Measurements from ENCODE around the gene DACT1.
"Not testable (repeated sequence)": the region's sequence is repeated elsewhere in the genome, so short reads cannot be mapped to it uniquely, and the experiment has no call there.

The DACT1 gene, protein sequence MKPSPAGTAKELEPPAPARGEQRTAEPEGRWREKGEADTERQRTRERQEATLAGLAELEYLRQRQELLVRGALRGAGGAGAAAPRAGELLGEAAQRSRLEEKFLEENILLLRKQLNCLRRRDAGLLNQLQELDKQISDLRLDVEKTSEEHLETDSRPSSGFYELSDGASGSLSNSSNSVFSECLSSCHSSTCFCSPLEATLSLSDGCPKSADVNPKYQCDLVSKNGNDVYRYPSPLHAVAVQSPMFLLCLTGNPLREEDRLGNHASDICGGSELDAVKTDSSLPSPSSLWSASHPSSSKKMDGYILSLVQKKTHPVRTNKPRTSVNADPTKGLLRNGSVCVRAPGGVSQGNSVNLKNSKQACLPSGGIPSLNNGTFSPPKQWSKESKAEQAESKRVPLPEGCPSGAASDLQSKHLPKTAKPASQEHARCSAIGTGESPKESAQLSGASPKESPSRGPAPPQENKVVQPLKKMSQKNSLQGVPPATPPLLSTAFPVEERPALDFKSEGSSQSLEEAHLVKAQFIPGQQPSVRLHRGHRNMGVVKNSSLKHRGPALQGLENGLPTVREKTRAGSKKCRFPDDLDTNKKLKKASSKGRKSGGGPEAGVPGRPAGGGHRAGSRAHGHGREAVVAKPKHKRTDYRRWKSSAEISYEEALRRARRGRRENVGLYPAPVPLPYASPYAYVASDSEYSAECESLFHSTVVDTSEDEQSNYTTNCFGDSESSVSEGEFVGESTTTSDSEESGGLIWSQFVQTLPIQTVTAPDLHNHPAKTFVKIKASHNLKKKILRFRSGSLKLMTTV

GRCh38 chr14:58637391-58638230 is at the start of gene DACT1:
DACT1 (plus strand) TSS chr14:58637962; CDS start chr14:58638203, 241 bp downstream.
- peak in 47 of 51 donors; percentile 13 to 89 (median 54) for DNase-seq

DNA sequence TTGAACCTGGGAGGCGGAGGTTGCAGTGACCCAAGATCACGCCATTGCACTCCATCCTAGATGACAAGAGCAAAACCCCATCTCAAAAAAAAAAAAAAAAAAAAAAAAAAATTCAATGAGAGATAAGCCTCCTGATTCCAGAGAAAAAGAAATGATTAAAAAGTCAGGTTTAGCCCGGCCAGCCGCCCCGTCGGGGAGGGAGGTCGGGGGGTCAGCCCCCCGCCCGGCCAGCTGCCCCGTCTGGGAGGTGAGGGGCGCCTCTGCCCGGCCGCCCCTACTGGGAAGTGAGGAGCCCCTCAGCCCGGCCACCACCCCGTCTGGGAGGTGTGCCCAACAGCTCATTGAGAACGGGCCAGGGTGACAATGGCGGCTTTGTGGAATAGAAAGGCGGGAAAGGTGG is 49.4 kb upstream of the DACT1 start:
- not testable (repeated sequence) for DNase-seq

DNA sequence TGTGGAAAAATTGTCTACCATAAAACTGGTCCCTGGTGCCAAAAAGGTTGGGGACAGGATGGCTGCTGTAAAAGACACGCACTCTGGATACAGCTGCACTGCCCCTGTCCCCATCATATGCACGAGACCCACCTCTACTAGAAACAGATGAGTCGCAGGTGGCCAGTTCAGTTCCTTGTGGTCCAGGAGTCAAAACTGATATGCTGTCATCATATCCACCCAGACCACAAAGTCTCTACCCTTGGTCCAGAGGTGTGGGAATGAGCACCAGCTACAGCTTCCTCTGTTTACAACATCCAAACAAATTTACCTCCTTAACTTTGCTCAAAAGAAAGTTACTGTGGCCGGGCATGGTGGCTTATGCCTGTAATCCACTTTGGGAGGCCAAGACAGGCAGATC is 43.8 kb upstream of the DACT1 start:
- DNase-seq, result no peak

DNA sequence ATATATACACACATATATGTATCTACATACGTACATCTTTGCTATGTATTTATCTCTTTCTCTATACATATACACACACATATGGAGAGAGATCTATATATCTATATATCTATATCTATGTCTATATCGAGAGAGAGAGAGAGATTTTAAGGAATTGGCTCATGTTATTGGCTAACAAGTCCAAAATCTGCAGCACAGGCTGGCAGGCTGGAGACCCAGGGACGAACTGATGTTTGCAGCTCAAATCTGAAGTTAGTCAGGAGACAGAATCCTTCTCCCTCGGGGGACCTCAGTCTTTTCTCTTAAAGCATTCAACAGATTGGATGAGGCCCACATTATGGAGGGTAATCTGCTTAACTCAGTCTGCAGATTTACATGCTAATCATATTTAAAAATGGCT is 40.7 kb upstream of the DACT1 start:
- DNase-seq, result no peak

DNA sequence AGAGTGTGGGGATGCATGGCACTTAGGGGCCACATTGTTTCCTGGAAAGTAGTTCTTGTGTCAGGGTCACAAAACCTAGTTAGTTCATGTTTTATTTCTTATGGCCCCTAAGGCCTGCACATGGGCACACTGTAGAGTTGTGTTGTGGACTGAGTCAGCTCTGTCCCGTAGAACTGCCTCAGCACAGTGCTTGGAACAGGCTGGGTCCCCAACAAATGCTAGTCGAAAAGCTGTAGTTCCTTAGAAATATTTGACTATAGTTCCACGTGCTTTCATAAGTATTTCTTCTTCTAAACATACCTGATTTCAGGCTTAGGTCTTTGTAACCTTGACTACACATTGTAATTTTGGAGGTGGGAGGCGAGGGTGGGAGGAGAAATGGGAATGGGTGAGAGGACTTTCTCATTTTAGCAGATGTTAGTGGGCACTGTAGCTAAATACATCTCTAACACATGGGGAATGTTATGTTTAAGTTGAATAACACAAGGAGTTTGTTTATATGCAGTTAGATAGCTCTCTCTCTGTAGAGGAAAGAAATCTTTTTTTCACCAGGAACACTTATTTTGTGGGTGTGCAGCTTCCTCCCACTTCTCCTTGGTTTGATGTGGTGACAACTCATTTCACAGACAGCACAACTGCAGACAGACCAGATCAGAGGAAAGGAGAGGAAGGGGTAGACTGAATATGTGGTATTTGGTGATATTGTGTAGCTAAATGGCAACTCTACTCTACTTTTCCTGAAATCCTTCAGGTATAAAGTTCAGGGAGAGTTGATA is 39.5 kb upstream of the DACT1 start:
- peak in 2 of 51 donors; percentile 1 to 42 for DNase-seq

GRCh38 chr14:58598804-58599525 is 38.8 kb upstream of the DACT1 start:
- DNase-seq, result peak in 1 of 51 donors; percentile 32

GRCh38 chr14:58599707-58600106 is 38.1 kb upstream of the DACT1 start:
- DNase-seq, result no peak

GRCh38 chr14:58605465-58605864 is 32.3 kb upstream of the DACT1 start:
- DNase-seq, result no peak

DNA sequence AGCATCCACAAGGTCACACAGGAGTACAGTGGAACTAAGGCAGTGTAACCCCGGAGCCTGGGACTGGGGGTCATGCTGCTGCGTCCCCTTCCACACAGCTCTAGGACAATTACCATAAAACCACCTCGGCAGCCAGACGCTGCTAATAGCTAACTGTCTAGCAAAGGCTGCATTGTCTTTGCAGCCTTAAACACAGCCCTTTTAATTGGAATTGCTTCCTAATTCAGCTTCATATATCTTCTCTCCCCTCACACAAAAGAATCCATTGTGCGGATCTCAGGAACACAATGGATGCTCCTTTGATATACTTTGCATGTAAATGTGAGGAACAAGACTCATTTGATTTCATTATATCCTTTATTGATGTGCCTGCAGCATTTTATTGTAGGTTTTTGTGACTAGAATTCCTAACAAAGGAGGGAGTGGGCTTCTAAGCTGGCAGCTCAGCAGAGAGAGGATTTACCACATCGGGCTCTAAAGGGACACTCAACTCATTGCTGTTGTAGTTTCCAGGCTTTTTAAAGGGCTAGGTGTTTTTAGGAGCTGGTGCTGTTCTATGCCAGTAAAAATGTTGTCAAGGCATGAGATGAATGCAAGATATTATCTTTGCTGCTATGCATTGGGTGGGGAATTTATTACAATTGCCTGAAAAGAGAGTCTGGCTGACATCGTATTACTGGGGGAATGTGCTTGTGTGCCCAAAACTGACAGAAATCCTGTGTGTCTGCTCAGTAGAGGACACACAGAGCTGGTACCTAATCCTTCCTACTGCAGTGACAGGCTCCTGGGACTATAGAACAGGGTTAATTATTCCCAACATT is 30.4 kb upstream of the DACT1 start:
- peak in 1 of 51 donors; percentile 33 for DNase-seq

GRCh38 chr14:58607952-58608317 is 29.8 kb upstream of the DACT1 start:
- DNase-seq, result no peak

GRCh38 chr14:58617619-58618018 is 20.1 kb upstream of the DACT1 start:
- no peak for DNase-seq

- DNase-seq, result no peak
These were observed 17.8 kb upstream of the DACT1 start for GRCh38 chr14:58620011-58620410.

DNA sequence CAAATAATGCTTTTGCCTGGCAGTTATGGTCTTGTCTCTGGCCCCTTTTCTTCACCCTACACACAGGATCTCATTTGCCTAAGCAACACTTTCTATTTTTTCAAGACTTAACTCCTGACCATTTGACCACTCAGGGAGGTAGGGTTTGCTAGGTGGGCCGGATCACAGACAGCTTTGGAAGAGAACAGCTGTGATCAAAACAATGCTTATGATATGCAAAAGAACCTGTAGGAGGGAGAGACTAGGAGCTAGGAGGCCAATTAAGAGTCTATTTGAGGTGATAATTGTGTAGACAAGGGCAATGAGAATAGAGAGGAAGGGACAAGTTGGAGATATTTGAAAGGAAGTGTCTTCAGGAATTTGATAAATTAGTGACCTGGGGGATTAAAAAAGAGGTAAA is 12.3 kb upstream of the DACT1 start:
- no peak for DNase-seq

DNA sequence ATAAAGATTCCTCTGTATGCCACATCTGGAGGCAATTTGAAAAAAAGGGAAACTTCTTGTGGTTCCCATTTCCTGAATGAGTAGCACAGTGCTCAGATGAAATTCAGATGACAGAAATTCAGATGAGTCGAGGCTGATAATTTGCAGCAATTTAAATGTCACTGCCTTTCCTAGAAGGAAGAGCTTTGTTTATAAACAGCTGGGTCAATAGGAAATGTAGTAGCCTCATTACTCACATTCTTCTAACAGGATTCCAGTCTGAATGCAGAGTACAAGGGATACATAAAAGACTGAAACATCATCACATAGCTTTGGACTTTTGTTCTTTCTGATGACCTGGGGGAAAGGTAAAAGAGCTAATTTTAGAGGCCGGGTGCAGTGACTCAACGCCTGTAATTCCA is 11.3 kb upstream of the DACT1 start:
- DNase-seq, result no peak

DNA sequence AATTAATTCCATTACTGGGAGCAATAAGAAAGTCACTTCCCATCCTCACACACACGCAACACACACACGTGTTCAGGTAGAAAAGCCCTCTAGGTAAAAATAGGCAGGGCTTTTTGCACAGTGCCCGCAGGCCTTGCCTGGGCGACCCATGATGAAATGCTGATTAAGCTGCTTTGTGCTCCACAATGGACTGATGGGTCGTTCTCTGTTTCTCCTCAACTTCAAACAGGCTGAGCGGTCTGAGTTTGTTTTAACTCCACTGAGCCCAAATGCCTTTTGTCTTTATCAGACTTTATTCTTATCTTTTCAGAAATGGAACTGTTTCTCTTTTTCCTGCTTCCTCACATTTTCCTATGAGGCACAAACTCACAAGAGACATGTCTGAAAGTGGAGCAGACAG is 9.4 kb upstream of the DACT1 start:
- no peak for DNase-seq

GRCh38 chr14:58629281-58629680 is 8.5 kb upstream of the DACT1 start:
- no peak for DNase-seq

DNA sequence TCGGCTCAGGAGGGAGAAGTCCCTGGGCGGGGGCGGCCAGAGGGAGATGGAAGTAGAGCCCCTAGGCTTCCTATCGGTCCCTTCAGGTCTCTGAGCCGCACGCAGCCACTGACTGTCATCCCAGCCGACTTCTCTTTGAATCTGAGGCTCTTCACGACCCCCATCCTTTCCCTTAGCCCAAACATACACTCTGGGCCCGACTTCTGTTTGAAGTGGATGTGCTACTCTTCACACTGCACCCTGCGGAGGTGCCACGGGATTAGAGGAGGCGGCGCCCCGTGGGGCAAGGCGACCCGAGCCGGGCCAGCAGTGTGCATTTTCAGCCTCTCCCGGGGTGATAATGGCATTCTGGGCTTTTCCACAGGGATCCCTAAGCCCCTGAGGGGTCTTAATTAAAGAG is 6.0 kb upstream of the DACT1 start:
- DNase-seq, result no peak

DNA sequence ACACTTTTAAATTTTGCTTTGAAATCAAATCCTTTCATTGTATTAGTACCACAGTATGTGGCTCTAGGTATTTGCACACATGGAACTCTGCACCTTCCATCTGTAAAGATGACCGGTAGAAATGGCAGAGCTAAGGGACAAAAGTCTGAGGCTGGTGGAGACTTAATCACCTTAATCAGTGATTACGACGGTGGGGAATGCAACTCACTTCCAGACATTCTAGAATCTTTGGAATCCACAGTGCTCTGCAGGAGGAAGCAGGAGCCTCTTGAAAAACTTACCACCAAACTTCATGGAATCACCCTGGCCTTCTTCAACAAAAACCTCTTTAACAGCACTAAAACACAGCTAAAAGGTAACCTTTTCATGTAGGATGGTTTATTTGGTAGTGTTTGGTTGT is 3.9 kb upstream of the DACT1 start:
- DNase-seq, result no peak

- peak in 1 of 51 donors; percentile 11 for DNase-seq
These were observed 3.2 kb upstream of the DACT1 start for GRCh38 chr14:58634406-58635090.

Data from hypothalamus (tissue), 51 donors.